Fibroblast of lung (primary cell): ENCODE measurements around the gene ZRSR2. TPM values are rescaled to one million over a fixed set of nuclear protein-coding genes. Genes with fewer than 3 reads are reported as not detected.

Experiments used
- DNase-seq, 2 donors: peaks; one replicate each; pipeline versions ENCODE4 v3.0.0 to v3.0.0-alpha.2; 2010; ENCODE audit warnings: low read depth in 2 of 2
- H2AFZ ChIP-seq: 2 replicates; pipeline ENCODE4 v1.5.1; 2012; ENCODE audit warnings: low read length, control low read depth, inconsistent platforms
- H3K27ac ChIP-seq: 2 replicates; pipeline ENCODE4 v1.5.1; 2011; ENCODE audit warnings: low read length, control low read depth; ENCODE audit not compliant: insufficient read depth
- H3K27me3 ChIP-seq: 2 replicates; pipeline ENCODE4 v1.5.1; 2011; ENCODE audit warnings: mild to moderate bottlenecking, low read length; ENCODE audit not compliant: control insufficient read depth, insufficient read depth
- H3K36me3 ChIP-seq: 2 replicates; pipeline ENCODE4 v1.5.1; 2011; ENCODE audit warnings: low read length; ENCODE audit not compliant: control insufficient read depth, insufficient read depth
- H3K4me1 ChIP-seq: 2 replicates; pipeline ENCODE4 v1.5.1; 2011; ENCODE audit warnings: low read length; ENCODE audit not compliant: control insufficient read depth, insufficient read depth; ENCODE audit errors: extremely low read depth
- H3K4me2 ChIP-seq: 2 replicates; pipeline ENCODE4 v1.5.1; 2011; ENCODE audit warnings: low read length, control low read depth; ENCODE audit not compliant: insufficient read depth; ENCODE audit errors: extremely low read depth
- H3K4me3 ChIP-seq, 4 experiments: fragments of 200-600 bp in 1 of 4; sonication (generic) in 1 of 4; replicated peaks in 1 of 4; 2 replicates each; pipeline ENCODE4 v1.5.1; 2011 to 2016; ENCODE audit warnings: low read length in 4 of 4, low read depth in 3 of 4, mild to moderate bottlenecking in 3 of 4, control low read depth in 2 of 4, inconsistent platforms in 1 of 4, mixed read lengths in 1 of 4; ENCODE audit not compliant: insufficient read depth in 1 of 4; ENCODE audit errors: control extremely low read depth in 1 of 4
- H3K79me2 ChIP-seq: 2 replicates; pipeline ENCODE4 v1.5.1; 2012; ENCODE audit warnings: mild to moderate bottlenecking, low read length, inconsistent platforms; ENCODE audit not compliant: control insufficient read depth, insufficient read depth
- H3K9ac ChIP-seq: 2 replicates; pipeline ENCODE4 v1.5.1; 2011; ENCODE audit warnings: mild to moderate bottlenecking, low read length, control low read depth; ENCODE audit not compliant: insufficient read depth
- H3K9me3 ChIP-seq: 2 replicates; pipeline ENCODE4 v1.5.1; 2012; ENCODE audit warnings: low read depth, low read length; ENCODE audit not compliant: control insufficient read depth, insufficient read depth
- H4K20me1 ChIP-seq: 2 replicates; pipeline ENCODE4 v1.5.1; 2011; ENCODE audit warnings: low read length; ENCODE audit not compliant: control insufficient read depth, insufficient read depth; ENCODE audit errors: extremely low read depth
- EZH2 ChIP-seq: IDR thresholded peaks from 2 replicates; pipeline ENCODE4 v1.5.1; 2012; ENCODE audit warnings: low read length, control low read depth, mild to moderate bottlenecking; ENCODE audit errors: missing control alignments
- polyA plus RNA-seq, 2 donors: library from polyadenylated mRNA; depleted of rRNA in 1 of 2; stranded (reverse) in 1 of 2; unstranded in 1 of 2; fragments of >200 nt; gene quantifications; 2 replicates each; pipeline ENCODE4 v1.2.1, GENCODE V29; 2011 to 2012; ENCODE audit warnings: missing spikeins in 1 of 2
- total RNA-seq: library from RNA; depleted of rRNA; stranded (reverse); fragments of >200 nt; gene quantifications from 2 replicates; pipeline ENCODE4 v1.2.1, GENCODE V29; 2014
- TF ChIP-seq, protein P1 (sequence below), 2 donors: IDR thresholded peaks in 1 of 2; conservative IDR thresholded peaks in 1 of 2; 1 replicate in 1 of 2; 2 replicates in 1 of 2; pipeline ENCODE4 v1.5.1; 2011 to 2012; ENCODE audit warnings: low read length in 2 of 2, control low read depth in 1 of 2, inconsistent platforms in 1 of 2, low read depth in 1 of 2, mild to moderate bottlenecking in 1 of 2

The ZRSR2 gene
- total and polyA plus RNA-seq, 2 donors (not counting 1 experiment from before 2014, with no cell fraction given), result 6.6 to 8.1 TPM

- Histone ChIP-seq H4K20me1 (no peaks in the 10 kb centered on the region), H3K79me2 (peaks cover 9% of the 10 kb centered on the region), H3K27ac (peak within 1 kb of the TSS; percentile 47), H3K27me3 (no peaks in the 10 kb centered on the region), H3K4me3 (peak within 1 kb of the TSS; percentile 70 to 83 (median 80)), H3K36me3 (no peaks in the 10 kb centered on the region), H3K4me1 (no peaks in the 10 kb centered on the region), H3K4me2 (peak within 1 kb of the TSS; percentile 98), H3K9ac (peak within 1 kb of the TSS; percentile 70), H3K9me3 (no peaks in the 10 kb centered on the region), H2AFZ (peak within 1 kb of the TSS; percentile 97)
- TF ChIP-seq, protein P1, sequence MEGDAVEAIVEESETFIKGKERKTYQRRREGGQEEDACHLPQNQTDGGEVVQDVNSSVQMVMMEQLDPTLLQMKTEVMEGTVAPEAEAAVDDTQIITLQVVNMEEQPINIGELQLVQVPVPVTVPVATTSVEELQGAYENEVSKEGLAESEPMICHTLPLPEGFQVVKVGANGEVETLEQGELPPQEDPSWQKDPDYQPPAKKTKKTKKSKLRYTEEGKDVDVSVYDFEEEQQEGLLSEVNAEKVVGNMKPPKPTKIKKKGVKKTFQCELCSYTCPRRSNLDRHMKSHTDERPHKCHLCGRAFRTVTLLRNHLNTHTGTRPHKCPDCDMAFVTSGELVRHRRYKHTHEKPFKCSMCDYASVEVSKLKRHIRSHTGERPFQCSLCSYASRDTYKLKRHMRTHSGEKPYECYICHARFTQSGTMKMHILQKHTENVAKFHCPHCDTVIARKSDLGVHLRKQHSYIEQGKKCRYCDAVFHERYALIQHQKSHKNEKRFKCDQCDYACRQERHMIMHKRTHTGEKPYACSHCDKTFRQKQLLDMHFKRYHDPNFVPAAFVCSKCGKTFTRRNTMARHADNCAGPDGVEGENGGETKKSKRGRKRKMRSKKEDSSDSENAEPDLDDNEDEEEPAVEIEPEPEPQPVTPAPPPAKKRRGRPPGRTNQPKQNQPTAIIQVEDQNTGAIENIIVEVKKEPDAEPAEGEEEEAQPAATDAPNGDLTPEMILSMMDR (conservative IDR thresholded peaks at IDR 0.05 in 1 of 2, IDR thresholded peaks at IDR 0.05 in 1 of 2; ENCODE audit: low read depth in 1 of 2, low read length in 2 of 2), result no peak
- no peak for TF ChIP-seq EZH2
- DNase-seq, result peak; percentile 87 to 92
Observed at GRCh38 chrX:15854712-15855567, 64.7 kb downstream of the ZRSR2 start, which contains the start of gene AP1S2. TSS of gene AP1S2 (minus strand) at chrX:15854813. CDS start at chrX:15852524, 2,289 bp downstream.

- TF ChIP-seq EZH2, result no peak
- TF ChIP-seq, protein P1 (conservative IDR thresholded peaks at IDR 0.05 in 1 of 2, IDR thresholded peaks at IDR 0.05 in 1 of 2; ENCODE audit: low read depth in 1 of 2, low read length in 2 of 2), result no peak
- peak overlapping the region; percentile 94 for H3K4me2 ChIP-seq
- H2AFZ ChIP-seq, result peak overlapping the region; percentile 97
- peak overlapping the region; percentile 70 to 80 (median 78) for H3K4me3 ChIP-seq
- no peak for DNase-seq
- H3K36me3 ChIP-seq, result no peaks in the 10 kb centered on the region
- no peaks in the 10 kb centered on the region for H4K20me1 ChIP-seq
- peak overlapping the region; percentile 47 for H3K27ac ChIP-seq
- H3K9ac ChIP-seq, result peak overlapping the region; percentile 32
- no peaks in the 10 kb centered on the region for H3K9me3 ChIP-seq
- no peaks in the 10 kb centered on the region for H3K4me1 ChIP-seq
- peaks cover 9% of the 10 kb centered on the region for H3K79me2 ChIP-seq
- H3K27me3 ChIP-seq, result no peaks in the 10 kb centered on the region
Observed at GRCh38 chrX:15855568-15856221, 65.4 kb downstream of the ZRSR2 start.

DNA sequence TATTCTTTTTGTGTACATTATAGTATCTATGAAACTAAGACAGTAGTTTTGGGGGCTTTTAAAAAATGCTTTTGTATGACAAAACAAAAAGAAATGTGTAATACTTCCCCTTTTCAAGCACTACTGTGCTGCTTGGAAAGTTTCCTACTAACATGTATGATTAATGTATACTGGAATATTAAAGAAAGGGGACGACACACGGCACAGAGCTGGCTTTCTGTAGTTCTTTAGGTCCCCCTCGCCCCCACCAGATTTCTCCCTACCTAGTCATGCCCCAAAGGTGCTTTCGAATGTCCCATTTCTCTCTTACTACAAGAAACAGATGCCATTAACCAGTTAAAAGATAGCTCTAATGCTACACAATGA, 65.9 kb downstream of the ZRSR2 start:
- no peaks in the 10 kb centered on the region for H4K20me1 ChIP-seq
- no peaks in the 10 kb centered on the region for H3K9me3 ChIP-seq
- no peaks in the 10 kb centered on the region for H3K36me3 ChIP-seq
- peaks cover 2% of the 10 kb centered on the region for H3K27me3 ChIP-seq
- TF ChIP-seq EZH2, result no peak
- TF ChIP-seq, protein P1 (conservative IDR thresholded peaks at IDR 0.05 in 1 of 2, IDR thresholded peaks at IDR 0.05 in 1 of 2; ENCODE audit: low read depth in 1 of 2, low read length in 2 of 2), result no peak
- H3K4me2 ChIP-seq, result no peak overlapping the region
- no peaks in the 10 kb centered on the region for H3K4me1 ChIP-seq
- no peak overlapping the region for H3K27ac ChIP-seq
- no peak overlapping the region for H3K4me3 ChIP-seq
- no peak overlapping the region for H2AFZ ChIP-seq
- peaks cover 9% of the 10 kb centered on the region for H3K79me2 ChIP-seq
- no peak for DNase-seq
- H3K9ac ChIP-seq, result no peak overlapping the region
